ENCODE measurements around the gene POC1A.

The POC1A gene

GRCh38 chr3:52097851-52098507 is 56.2 kb downstream of the POC1A start:
- DNase-seq: no peak

- no peak for DNase-seq
Observed at GRCh38 chr3:52095990-52096775, 58.0 kb downstream of the POC1A start.

DNA sequence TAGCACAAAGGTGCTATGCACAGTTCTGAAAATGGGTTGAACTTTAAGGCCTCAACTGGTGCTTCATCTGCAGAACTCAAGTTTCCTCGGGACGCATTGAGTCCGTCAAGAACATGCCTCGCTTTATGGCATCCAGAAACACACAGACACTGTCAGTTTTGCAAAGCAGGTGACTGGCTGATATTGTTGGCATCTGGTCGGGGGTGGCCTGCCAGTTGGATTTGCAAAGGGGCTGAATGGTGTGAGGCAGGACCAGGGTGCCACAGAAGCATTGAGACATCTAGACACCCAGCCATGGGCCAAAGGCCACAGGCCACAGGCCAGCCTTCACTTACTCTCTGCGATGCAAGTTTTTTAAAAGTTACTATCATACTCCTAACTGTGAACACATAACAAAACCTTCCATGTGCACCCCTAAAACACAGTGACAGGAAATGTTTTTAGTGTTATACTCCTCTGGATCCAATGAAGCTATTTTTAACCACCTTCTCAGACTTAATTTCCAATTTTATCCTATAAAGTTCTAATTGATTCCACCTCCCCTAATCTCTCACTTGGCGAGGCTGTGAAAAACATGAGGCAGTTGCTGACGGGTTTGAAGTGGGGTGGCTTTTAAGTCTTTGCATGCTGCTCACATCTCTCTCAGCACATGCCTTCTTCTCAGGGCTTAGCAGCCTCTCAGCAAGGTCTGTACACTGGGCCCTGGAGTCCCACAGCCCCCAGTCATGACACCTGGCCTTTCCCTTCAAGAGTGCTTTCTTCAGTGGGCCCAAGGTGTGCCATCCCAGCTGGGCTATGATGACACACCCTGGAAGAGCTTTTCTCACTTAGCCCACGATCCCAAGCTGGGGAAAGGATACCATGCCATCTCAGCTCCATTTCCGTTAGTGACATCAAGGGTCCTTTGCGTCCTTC is 59.4 kb downstream of the POC1A start:
- no peak for DNase-seq

DNA sequence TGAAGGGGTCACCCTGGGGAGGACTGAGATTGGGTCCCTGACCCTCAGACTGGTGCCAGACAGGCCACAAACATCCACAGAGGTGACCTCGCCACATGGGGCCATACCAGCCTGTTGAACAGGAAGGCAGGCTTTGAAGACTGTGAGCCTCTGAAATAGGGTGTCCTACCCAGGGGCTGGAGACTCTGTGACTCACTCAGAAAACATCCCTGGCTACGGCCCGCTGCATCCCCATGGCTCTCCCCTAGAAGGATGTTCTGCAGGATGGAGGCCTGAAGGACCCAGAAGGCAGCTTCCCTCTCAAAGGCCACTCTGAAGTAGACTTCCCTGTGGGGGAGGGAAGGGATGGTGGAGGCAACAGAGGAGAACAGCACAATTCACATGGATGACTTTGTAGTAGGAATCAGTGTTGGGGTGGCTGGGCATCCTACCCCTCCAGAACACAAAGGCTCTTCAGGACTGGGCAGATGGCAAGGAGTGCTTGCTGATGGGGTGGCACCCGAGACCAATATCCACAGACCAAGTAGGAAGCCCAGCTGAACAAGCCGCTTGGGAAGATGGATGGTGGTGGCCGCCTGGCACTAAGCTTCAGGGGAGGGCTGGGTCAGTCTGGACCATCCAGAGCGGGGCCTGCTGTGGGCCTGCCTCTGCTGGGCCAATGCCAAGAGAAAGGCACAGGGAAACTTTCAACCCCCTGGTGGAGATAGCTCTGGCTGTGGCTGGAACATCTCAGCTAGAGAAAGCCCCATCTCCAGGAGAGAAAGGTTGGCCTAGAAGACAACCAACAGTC is 60.3 kb downstream of the POC1A start:
- DNase-seq: no peak

DNA sequence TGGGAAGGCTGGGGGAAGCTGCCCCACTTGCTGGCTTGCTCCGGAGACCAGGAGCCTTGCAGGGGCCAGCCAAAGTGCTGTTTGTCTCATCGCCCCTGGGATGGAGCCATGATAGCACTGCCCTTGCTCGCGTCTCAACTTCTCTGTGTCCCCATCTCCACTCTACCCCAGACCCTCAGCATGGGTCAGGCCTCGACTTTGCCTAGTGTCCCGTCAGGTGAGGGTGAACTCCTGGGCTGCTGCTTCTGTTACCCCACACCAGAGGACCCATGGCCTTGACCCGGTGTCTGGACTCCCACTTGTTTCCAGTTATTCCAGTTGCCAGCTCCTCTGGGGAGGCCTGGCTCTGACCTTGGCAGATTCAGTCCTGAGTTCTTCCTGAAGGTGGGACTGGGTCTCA is 61.3 kb downstream of the POC1A start:
- DNase-seq: no peak

- DNase-seq: no peak
Observed at GRCh38 chr3:52092271-52092660, 62.0 kb downstream of the POC1A start.

- no peak for DNase-seq
Observed at GRCh38 chr3:52091586-52092270, 62.5 kb downstream of the POC1A start.

DNA sequence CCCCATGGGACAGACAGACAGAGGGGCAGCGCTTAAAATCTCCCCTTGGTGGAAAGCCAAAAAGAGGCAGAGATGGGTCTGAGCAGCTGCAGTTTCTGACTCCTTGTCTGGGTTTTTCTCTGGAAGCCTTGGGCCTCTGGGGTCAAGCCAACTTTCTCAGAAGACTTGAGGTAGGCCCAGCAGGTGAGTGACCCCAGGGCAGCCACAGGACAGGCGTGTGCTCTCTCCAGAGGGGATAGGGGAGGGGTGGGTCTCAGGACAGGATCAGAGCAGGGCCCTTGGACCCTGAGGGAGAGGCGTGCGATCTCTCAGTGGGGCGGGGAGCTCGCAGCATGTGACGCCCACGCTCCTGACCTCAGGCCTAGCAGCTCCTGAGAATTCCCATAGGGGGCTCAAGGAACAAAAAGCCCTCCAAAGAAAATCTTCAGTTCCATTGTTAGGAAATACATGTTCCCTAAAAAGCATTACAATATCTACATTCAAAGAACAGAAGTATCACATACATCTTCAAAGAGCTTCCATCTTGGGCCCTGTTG is 63.2 kb downstream of the POC1A start:
- DNase-seq: no peak

GRCh38 chr3:52090131-52090932 is 63.9 kb downstream of the POC1A start:
- DNase-seq: no peak

- no peak for DNase-seq
Observed at GRCh38 chr3:52089691-52090090, 64.5 kb downstream of the POC1A start.

DNA sequence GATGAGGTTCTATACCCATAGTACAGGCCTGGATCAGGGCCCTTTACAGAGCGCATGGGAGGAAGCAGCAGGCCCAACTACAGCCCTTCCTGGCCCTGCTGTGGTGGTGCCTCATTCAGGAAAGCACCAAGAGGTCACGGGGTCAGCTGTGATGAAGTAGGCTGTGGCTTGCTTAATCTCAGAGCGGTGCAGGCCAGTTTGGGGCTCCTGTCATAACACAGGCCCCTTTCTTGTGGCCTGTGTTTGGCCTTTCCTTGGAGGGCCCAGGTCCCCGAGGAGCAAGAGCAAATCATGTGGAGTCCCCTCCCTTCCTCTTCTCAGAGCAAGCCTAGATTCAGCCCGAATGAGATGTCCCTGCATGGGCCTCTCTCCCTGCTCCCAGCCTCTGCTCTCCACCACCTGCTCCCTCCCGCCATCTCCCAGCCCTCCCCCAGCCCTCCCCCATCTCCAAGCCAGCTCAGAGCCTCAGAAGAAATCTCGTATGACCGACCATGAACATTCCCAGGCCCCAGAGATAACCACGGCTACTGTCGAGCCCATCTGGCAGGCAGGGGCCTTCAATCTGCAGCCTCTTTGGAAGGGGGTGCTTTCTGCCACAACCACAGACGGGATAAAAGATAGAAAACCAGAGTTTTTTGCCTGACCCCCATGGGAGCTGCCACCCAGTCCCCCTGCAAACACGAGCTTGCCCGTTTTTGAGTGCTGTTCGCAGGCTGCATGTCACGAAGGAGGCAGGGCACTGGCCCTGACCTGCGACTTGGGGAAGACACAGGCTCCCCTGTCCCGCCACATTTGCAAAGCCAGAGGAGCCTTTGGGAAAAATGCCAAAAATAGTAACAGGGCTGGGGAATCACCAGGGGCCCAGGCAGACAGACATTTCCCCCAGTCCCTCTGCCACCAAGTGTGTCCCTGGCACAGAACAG is 65.5 kb downstream of the POC1A start:
- no peak for DNase-seq

DNA sequence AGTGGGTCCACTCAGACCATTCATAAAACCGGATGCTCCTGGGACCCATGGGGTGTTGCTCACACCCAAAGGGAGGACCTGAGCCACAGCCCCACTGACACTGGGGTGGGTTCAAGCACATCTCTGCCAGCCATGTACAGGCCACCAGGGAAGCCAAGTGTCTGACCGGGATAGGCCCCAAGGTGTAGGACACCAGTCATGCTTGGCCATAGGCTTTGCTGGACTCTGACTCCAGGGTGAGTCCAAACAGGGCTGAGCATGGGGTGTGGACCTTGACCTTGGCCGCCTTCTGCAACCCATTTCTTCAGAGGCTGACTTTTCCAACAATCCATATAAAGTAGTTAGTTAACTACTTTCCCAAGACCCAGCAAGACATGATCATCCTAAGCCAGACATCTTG is 66.5 kb downstream of the POC1A start:
- DNase-seq: no peak

- no peak for DNase-seq
Observed at GRCh38 chr3:52086976-52087663, 67.1 kb downstream of the POC1A start.

DNA sequence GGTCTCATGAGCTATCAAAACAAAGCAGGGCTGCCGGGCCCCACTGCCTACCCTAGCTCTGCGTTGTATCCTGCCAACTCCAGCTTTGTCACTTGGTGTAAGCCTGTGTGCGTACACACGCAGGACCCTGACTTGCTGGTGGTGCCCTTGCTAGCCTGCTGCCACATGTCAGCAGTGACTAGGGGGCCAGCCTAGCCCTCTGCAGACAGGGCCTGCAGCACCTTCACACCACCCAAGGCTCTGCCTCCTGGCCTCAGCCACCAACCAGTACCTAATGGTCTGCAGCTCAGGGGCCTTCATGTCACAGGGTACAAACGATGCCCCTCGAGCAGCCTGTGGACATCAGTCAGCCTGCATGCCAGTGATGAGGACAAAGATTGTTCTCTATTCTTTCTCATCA is 67.8 kb downstream of the POC1A start:
- no peak for DNase-seq

- DNase-seq: no peak
Observed at GRCh38 chr3:52085681-52086282, 68.4 kb downstream of the POC1A start.

DNA sequence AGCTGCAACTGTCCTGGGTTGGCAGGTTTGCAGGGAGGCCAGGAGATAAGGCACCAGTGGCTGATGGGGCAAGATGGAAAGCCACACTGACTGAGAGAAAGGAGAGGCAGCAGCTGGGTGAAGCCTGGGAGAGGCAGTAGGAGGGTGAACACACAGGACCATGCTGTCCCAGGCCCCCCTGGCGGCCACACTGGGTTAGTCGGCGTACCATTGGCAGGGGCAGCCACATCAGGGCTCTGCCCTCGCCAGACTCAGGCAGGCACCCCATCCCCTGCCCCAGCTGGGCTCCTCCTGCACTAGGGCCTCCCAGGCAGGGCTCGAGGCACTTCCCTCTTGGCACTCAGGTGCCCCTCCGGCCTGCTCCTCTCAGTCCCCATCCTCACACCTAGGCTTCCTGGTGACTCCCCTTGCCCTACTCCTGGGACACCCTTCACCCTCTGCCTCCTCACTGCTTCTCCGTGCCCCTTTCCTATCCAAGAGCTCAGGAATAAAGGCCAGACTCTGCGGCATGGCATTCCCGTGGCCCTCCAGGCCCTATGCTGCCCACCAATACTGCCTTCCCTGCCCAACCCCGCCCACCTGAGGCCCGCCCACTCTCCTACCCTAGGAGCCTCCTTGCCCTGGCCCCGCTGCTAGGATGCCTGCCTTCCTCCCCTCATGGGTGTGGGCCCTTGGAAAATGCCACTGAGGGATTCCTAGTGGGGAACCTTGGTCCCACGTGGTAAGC is 69.1 kb downstream of the POC1A start:
- DNase-seq: no peak

- DNase-seq: no peak
Observed at GRCh38 chr3:52084216-52084945, 69.8 kb downstream of the POC1A start.

All from DMS153 (cell line).